Right lobe of liver (tissue), 6 donors: Measurements from ENCODE around the gene CYP4A11. TPM values are rescaled to one million over a fixed set of nuclear protein-coding genes. Genes with fewer than 3 reads are reported as not detected.
"Not testable (repeated sequence)": the region's sequence is repeated elsewhere in the genome, so short reads cannot be mapped to it uniquely, and the experiment has no call there.

Source experiments
- ATAC-seq, 4 donors: fragments of 200-7000 bp; cut with Tn5 transposase; one replicate each; pipeline ENCODE4 v1.9.1; 2020; ENCODE audit warnings: mild to moderate bottlenecking in 4 of 4, moderate library complexity in 4 of 4
- DNase-seq, 3 donors: peaks; one replicate each; pipeline ENCODE4 v3.0.0-alpha.2; 2020
- H3K27ac ChIP-seq, 3 donors: fragments of 200-600 bp; one replicate each; pipeline ENCODE4 v1.8.0; 2022
- H3K27me3 ChIP-seq, 2 donors: fragments of 200-600 bp; one replicate each; pipeline ENCODE4 v1.8.0; 2022
- H3K36me3 ChIP-seq, 4 donors: fragments of 200-600 bp; sonication (generic) in 1 of 4; one replicate each; pipeline versions ENCODE4 v1.5.1 to v1.8.0; 2017 to 2022; ENCODE audit warnings: control low read depth in 1 of 4
- H3K4me1 ChIP-seq, 4 donors: fragments of 200-600 bp; sonication (generic) in 1 of 4; one replicate each; pipeline versions ENCODE4 v1.5.1 to v1.8.0; 2017 to 2022; ENCODE audit warnings: control low read depth in 1 of 4
- H3K4me3 ChIP-seq, 3 donors: fragments of 200-600 bp; one replicate each; pipeline ENCODE4 v1.8.0; 2022
- H3K9me3 ChIP-seq, 4 donors: fragments of 200-600 bp; sonication (generic) in 1 of 4; one replicate each; pipeline versions ENCODE4 v1.5.1 to v1.8.0; 2017 to 2022; ENCODE audit warnings: control low read depth in 1 of 4
- POLR2A ChIP-seq: fragments of 450-650 bp; IDR thresholded peaks from one replicate; pipeline ENCODE4 v1.6.1; 2017; ENCODE audit warnings: antibody characterized with exemption, mild to moderate bottlenecking
- WGBS: methylation state at CpG from one replicate; pipeline ENCODE4 v1.1.6; 2018; ENCODE audit warnings: low coverage, low lambda C conversion rate; ENCODE audit not compliant: insufficient coverage; ENCODE audit errors: missing lambda C conversion rate; 5-methylcytosine and 5-hydroxymethylcytosine counted together
- intact Hi-C, 2 donors: fragments of 100-400 bp; cut with DNase I; formaldehyde crosslinking; loops; one replicate each; pipeline versions ENCODE4 v1.11.2 to v1.14.1; 2022
- total RNA-seq, 6 experiments: library from RNA; depleted of rRNA in 2 of 6; stranded (reverse); fragments of >200 nt in 2 of 6; fragmentation: NEBNext Ultra II Directional in 3 of 6; extraction: Animal tissue kit (Norgen Biotek cat#: 25700) in 3 of 6; gene quantifications; one replicate each; pipeline versions ENCODE4 v1.1.0 to v1.2.4, GENCODE V29; 2016 to 2023
- TF ChIP-seq, protein P1 (sequence below), 4 donors: fragments of 200-600 bp in 3 of 4; fragments of 450-650 bp in 1 of 4; IDR thresholded peaks; one replicate each; pipeline versions ENCODE4 v1.5.1 to v1.8.0; 2016 to 2022; ENCODE audit warnings: antibody characterized with exemption in 4 of 4, mild to moderate bottlenecking in 2 of 4
- donor health status: DM: no; HTN: yes; CAD: no.
- donor health status: DM: no; HTN: no; CAD: no.
- donor health status: DM: no; HTN: no; CAD: no.
- donor health status: DM: no; HTN: yes; CAD: no.
- donor health status: DM: no; HTN: yes; CAD: no.

CYP4A11 gene
- total RNA-seq, 6 experiments from 2014 or later, result 176 to 676 (median 297) TPM

DNA sequence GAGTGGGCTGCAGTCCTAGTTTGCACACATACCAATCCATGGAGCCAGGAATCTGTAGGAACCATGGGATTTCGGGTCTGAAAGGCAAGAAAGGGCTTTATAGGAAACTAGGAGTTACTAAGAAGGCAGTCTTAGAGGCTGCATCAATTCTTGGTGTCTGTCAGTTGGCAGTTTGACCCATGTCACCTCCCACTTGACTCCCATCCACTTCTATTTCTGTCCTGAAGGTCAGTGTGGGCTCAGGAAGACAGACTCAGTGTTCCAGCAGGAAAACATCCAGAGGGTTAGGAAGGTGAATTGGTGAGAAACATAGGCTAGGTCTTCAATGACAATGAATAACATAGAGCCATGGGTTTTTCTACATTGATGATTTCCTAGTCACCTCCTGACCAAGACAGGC is 4.0 kb downstream of the CYP4A11 start:
- H3K27ac ChIP-seq, result no peak overlapping the region
- intact Hi-C loops, result no loop called here
- H3K4me3 ChIP-seq, result no peak overlapping the region
- TF ChIP-seq, protein P1, sequence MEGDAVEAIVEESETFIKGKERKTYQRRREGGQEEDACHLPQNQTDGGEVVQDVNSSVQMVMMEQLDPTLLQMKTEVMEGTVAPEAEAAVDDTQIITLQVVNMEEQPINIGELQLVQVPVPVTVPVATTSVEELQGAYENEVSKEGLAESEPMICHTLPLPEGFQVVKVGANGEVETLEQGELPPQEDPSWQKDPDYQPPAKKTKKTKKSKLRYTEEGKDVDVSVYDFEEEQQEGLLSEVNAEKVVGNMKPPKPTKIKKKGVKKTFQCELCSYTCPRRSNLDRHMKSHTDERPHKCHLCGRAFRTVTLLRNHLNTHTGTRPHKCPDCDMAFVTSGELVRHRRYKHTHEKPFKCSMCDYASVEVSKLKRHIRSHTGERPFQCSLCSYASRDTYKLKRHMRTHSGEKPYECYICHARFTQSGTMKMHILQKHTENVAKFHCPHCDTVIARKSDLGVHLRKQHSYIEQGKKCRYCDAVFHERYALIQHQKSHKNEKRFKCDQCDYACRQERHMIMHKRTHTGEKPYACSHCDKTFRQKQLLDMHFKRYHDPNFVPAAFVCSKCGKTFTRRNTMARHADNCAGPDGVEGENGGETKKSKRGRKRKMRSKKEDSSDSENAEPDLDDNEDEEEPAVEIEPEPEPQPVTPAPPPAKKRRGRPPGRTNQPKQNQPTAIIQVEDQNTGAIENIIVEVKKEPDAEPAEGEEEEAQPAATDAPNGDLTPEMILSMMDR (IDR thresholded peaks at IDR 0.05), result no peak
- TF ChIP-seq POLR2A, result no peak
- no peaks in the 10 kb centered on the region for H3K9me3 ChIP-seq
- H3K4me1 ChIP-seq, result peaks cover 0 to 10% (median 0%) of the 10 kb centered on the region in 4 donors
- ATAC-seq (no peak), DNase-seq (no peak)
- H3K27me3 ChIP-seq, result no peaks in the 10 kb centered on the region
- peaks cover 0 to 43% (median 19%) of the 10 kb centered on the region in 4 donors for H3K36me3 ChIP-seq
- 50% methylated on average over 1 of the region's 1 CpG for WGBS

GRCh38 chr1:46936788-46937187 is 4.5 kb downstream of the CYP4A11 start:
- 56% methylated on average over 1 of the region's 1 CpG for WGBS
- no peaks in the 10 kb centered on the region for H3K27me3 ChIP-seq
- DNase-seq (no peak), ATAC-seq (no peak)
- H3K4me3 ChIP-seq, result no peak overlapping the region
- H3K9me3 ChIP-seq, result no peaks in the 10 kb centered on the region
- no peak overlapping the region for H3K27ac ChIP-seq
- intact Hi-C loops, result no loop called here
- H3K4me1 ChIP-seq, result peaks cover 0 to 10% (median 0%) of the 10 kb centered on the region in 4 donors
- TF ChIP-seq POLR2A, result no peak
- TF ChIP-seq, protein P1 (IDR thresholded peaks at IDR 0.05), result no peak
- peaks cover 0 to 43% (median 21%) of the 10 kb centered on the region in 4 donors for H3K36me3 ChIP-seq

DNA sequence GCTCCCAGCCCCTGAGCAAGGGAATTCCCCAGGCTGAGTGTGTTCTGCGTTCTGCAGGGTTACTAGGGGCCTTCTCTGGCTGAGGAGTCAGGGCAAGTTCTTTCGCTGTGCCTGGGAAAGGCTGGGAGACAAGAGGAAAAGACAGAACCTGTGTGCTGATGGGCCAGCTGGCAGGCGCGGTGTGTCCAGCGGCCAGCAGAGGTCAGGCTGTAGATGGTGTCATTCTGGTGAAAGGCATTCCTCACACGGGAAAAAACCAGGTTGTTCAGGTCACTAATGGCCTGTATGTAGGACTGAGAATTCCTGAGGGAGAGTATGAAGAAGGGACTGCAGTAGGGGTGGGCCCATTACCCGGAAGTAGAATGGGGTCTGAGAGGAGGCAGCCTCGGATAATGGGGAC is 6.4 kb downstream of the CYP4A11 start:
- 14% methylated on average over 8 of the region's 8 CpGs for WGBS
- Histone ChIP-seq H3K4me1 (peaks cover 0 to 10% (median 0%) of the 10 kb centered on the region in 4 donors), H3K36me3 (peaks cover 0 to 48% (median 23%) of the 10 kb centered on the region in 4 donors)
- H3K9me3 ChIP-seq, H3K4me3 ChIP-seq, H3K27me3 ChIP-seq, H3K27ac ChIP-seq, intact Hi-C loops: not testable (repeated sequence)
- peak in 1 of 3 donors; percentile 23 for DNase-seq
- TF ChIP-seq, protein P1 (IDR thresholded peaks at IDR 0.05), result peak; percentile 42 to 62 (median 60)
- ATAC-seq, result peak; percentile 50 to 89 (median 70)

GRCh38 chr1:46932020-46932419 is 9.3 kb downstream of the CYP4A11 start:
- DNase-seq, intact Hi-C loops, H3K9me3 ChIP-seq, H3K27ac ChIP-seq, H3K27me3 ChIP-seq, H3K4me1 ChIP-seq, H3K4me3 ChIP-seq, ATAC-seq: not testable (repeated sequence)
- H3K36me3 ChIP-seq, result peaks cover 0 to 37% (median 17%) of the 10 kb centered on the region in 4 donors
- WGBS, result 33% methylated on average over 2 of the region's 2 CpGs

DNA sequence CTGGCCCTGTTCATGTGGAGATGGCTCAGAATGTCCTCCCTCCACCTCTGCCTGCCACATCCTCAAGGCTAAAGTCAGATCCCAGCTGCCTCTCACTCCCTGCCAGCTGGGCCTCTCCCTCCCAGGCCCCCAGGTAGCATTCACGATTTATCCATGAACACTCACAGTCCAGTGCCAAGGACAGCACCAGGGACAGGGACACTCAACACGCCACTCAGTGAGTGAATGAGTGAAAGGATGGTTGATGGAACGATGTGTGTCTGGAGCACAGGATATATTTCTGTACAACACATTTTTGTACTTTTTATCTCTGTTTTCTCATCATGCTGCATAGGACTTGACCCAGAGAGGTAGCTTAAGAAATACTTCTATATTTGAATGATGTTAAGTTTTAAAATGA is 10.1 kb downstream of the CYP4A11 start:
- TF ChIP-seq, protein P1 (IDR thresholded peaks at IDR 0.05), result no peak
- no peak for TF ChIP-seq POLR2A
- ATAC-seq, result no peak
- H3K27ac ChIP-seq, result no peak overlapping the region
- H3K9me3 ChIP-seq, result no peaks in the 10 kb centered on the region
- no peak overlapping the region for H3K4me3 ChIP-seq
- intact Hi-C loops, result no loop called here
- WGBS, result 52% methylated on average over 3 of the region's 3 CpGs
- DNase-seq, result no peak
- H3K27me3 ChIP-seq, result no peaks in the 10 kb centered on the region
- H3K36me3 ChIP-seq, result peaks cover 0 to 35% (median 15%) of the 10 kb centered on the region in 4 donors
- H3K4me1 ChIP-seq, result no peaks in the 10 kb centered on the region
